ENCODE measurements around the gene MYLIP.

The MYLIP gene

GRCh38 chr6:16166871-16167608, 38.2 kb downstream of the MYLIP start:
- CTCF ChIA-PET, result interaction anchor here (0.8 to 2.4 kb wide), 8 partner anchors 8 to 481 kb away, joined by 3 to 14 read pairs (median 4); no protein-coding TSS in a partner anchor
- POLR2A ChIA-PET, result no interaction called here
- TF ChIP-seq CTCF (IDR thresholded peaks at IDR 0.05; ENCODE audit: insufficient read depth, low read length, missing control alignments), result no peak
- DNase-seq (ENCODE audit: low read depth, low spot score), result no peak
- no peak overlapping the region for H3K4me3 ChIP-seq (ENCODE audit: low read depth, low read length)

GRCh38 chr6:16168121-16168520, 39.2 kb downstream of the MYLIP start:
- no peak for DNase-seq (ENCODE audit: low read depth, low spot score)
- ChIA-PET CTCF (interaction anchor here (2.7 kb wide), 2 partner anchors 15 to 477 kb away, joined by 12 to 18 read pairs; no protein-coding TSS in a partner anchor), POLR2A (interaction anchor here (1.4 kb wide), 1 partner anchor 40 kb away, joined by 5 read pairs; the partner anchor contains the start of gene MYLIP)
- no peak for TF ChIP-seq CTCF (IDR thresholded peaks at IDR 0.05; ENCODE audit: insufficient read depth, low read length, missing control alignments)
- H3K4me3 ChIP-seq (ENCODE audit: low read depth, low read length), result no peak overlapping the region

- TF ChIP-seq CTCF (IDR thresholded peaks at IDR 0.05; ENCODE audit: insufficient read depth, low read length, missing control alignments), result peak; percentile 57
- CTCF ChIA-PET, result interaction anchor here (0.7 to 2.7 kb wide), 10 partner anchors 11 to 477 kb away, joined by 3 to 18 read pairs (median 4); no protein-coding TSS in a partner anchor
- POLR2A ChIA-PET, result interaction anchor here (1.4 kb wide), 1 partner anchor 41 kb away, joined by 5 read pairs; the partner anchor contains the start of gene MYLIP
- H3K4me3 ChIP-seq (ENCODE audit: low read depth, low read length), result no peak overlapping the region
- no peak for DNase-seq (ENCODE audit: low read depth, low spot score)
Measured at GRCh38 chr6:16168858-16169257, 40.0 kb downstream of the MYLIP start.

GRCh38 chr6:16171400-16171799, 42.5 kb downstream of the MYLIP start:
- no peak for TF ChIP-seq CTCF (IDR thresholded peaks at IDR 0.05; ENCODE audit: insufficient read depth, low read length, missing control alignments)
- no peak for DNase-seq (ENCODE audit: low read depth, low spot score)
- POLR2A ChIA-PET, result no interaction called here
- CTCF ChIA-PET, result interaction anchor here (0.6 to 2.6 kb wide), 4 partner anchors 9 to 480 kb away, joined by 3 to 12 read pairs (median 6); no protein-coding TSS in a partner anchor
- H3K4me3 ChIP-seq (ENCODE audit: low read depth, low read length), result no peak overlapping the region

- H3K4me3 ChIP-seq (ENCODE audit: low read depth, low read length), result no peak overlapping the region
- ChIA-PET POLR2A (no interaction called here), CTCF (interaction anchor here (0.9 to 2.6 kb wide), 2 partner anchors 10 to 11 kb away, joined by 3 to 12 read pairs; no protein-coding TSS in a partner anchor)
- no peak for DNase-seq (ENCODE audit: low read depth, low spot score)
- no peak for TF ChIP-seq CTCF (IDR thresholded peaks at IDR 0.05; ENCODE audit: insufficient read depth, low read length, missing control alignments)
Measured at GRCh38 chr6:16173167-16173940, 44.5 kb downstream of the MYLIP start.
